ENCODE data around the gene ARHGEF40.

DNA sequence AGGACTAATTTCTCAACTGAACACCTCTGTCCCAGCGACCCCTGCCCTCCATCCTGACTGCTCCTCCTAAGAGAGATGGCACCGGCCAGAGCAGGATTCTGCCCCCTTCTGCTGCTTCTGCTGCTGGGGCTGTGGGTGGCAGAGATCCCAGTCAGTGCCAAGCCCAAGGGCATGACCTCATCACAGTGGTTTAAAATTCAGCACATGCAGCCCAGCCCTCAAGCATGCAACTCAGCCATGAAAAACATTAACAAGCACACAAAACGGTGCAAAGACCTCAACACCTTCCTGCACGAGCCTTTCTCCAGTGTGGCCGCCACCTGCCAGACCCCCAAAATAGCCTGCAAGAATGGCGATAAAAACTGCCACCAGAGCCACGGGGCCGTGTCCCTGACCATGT, 27.2 kb upstream of the ARHGEF40 start:
- TF ChIP-seq CTCF (conservative IDR thresholded peaks at IDR 0.05; ENCODE audit: low read depth, low read length) = no peak
- TF ChIP-seq EZH2phosphoT487 (IDR thresholded peaks at IDR 0.05; ENCODE audit: borderline replicate concordance, low read length) = no peak
